ENCODE results near the gene DHDH. TPM values are rescaled to one million over a fixed set of nuclear protein-coding genes. Genes with fewer than 3 reads are reported as not detected.
"Not testable (repeated sequence)": the region's sequence is repeated elsewhere in the genome, so short reads cannot be mapped to it uniquely, and the experiment has no call there.

The DHDH gene
- total RNA-seq (2.2 and 4.8 TPM in 2 replicates), polyA plus RNA-seq (7.0 and 10.2 TPM in 2 replicates)

- Histone ChIP-seq H3K27me3 (peaks cover 2% of the 10 kb centered on the region), H3K36me3 (no peaks in the 10 kb centered on the region), H3K27ac (no peak within 1 kb of the TSS), H3K4me1 (ENCODE audit: low read depth) (peaks cover 9% of the 10 kb centered on the region), H3K9me3 (ENCODE audit: low read depth) (no peaks in the 10 kb centered on the region), H3K4me3 (peak within 1 kb of the TSS; percentile 32)
- no peak for TF ChIP-seq CTCF (IDR thresholded peaks at IDR 0.05; ENCODE audit: low read depth, low read length)
- peak; percentile 60 to 92 for DNase-seq (ENCODE audit: low read depth in 1 of 2, low spot score in 1 of 2)
Measured at GRCh38 chr19:48933382-48933932, at the start of gene DHDH. DHDH (plus strand) TSS chr19:48933699; CDS start chr19:48933722, 23 bp downstream.

- Histone ChIP-seq H3K9me3 (ENCODE audit: low read depth) (no peaks in the 10 kb centered on the region), H3K27ac (no peak overlapping the region)
Measured at GRCh38 chr19:48883726-48884125, 49.8 kb upstream of the DHDH start.

GRCh38 chr19:48887861-48888612, 45.5 kb upstream of the DHDH start:
- no peaks in the 10 kb centered on the region for H3K36me3 ChIP-seq
- no peaks in the 10 kb centered on the region for H3K4me1 ChIP-seq (ENCODE audit: low read depth)
- no peak for TF ChIP-seq CTCF (IDR thresholded peaks at IDR 0.05; ENCODE audit: low read depth, low read length)
- no peaks in the 10 kb centered on the region for H3K9me3 ChIP-seq (ENCODE audit: low read depth)
- no peak overlapping the region for H3K4me3 ChIP-seq
- no peak for DNase-seq (ENCODE audit: low read depth in 1 of 2, low spot score in 1 of 2)
- H3K27me3 ChIP-seq, result no peaks in the 10 kb centered on the region
- H3K27ac ChIP-seq, result no peak overlapping the region

More at GRCh38 chr19:48883726-48884125, 49.8 kb upstream of the DHDH start:
- Histone ChIP-seq H3K27me3 (no peaks in the 10 kb centered on the region), H3K4me3 (no peak overlapping the region), H3K36me3 (no peaks in the 10 kb centered on the region), H3K4me1 (ENCODE audit: low read depth) (peaks cover 1% of the 10 kb centered on the region)
- TF ChIP-seq CTCF (IDR thresholded peaks at IDR 0.05; ENCODE audit: low read depth, low read length), result no peak
- DNase-seq (ENCODE audit: low read depth in 1 of 2, low spot score in 1 of 2), result no peak

- H3K27me3 ChIP-seq; H3K36me3 ChIP-seq; H3K4me1 ChIP-seq (ENCODE audit: low read depth); DNase-seq (ENCODE audit: low read depth in 1 of 2, low spot score in 1 of 2); H3K27ac ChIP-seq; H3K4me3 ChIP-seq; H3K9me3 ChIP-seq (ENCODE audit: low read depth): not testable (repeated sequence)
Measured at GRCh38 chr19:48889496-48889895, 44.0 kb upstream of the DHDH start.

GRCh38 chr19:48890551-48890950, 42.9 kb upstream of the DHDH start:
- no peaks in the 10 kb centered on the region for H3K36me3 ChIP-seq
- H3K27me3 ChIP-seq, result no peaks in the 10 kb centered on the region
- H3K4me1 ChIP-seq (ENCODE audit: low read depth), result no peaks in the 10 kb centered on the region
- no peak overlapping the region for H3K4me3 ChIP-seq
- H3K27ac ChIP-seq, result no peak overlapping the region
- TF ChIP-seq CTCF (IDR thresholded peaks at IDR 0.05; ENCODE audit: low read depth, low read length), result no peak
- no peak for DNase-seq (ENCODE audit: low read depth in 1 of 2, low spot score in 1 of 2)
- no peaks in the 10 kb centered on the region for H3K9me3 ChIP-seq (ENCODE audit: low read depth)

GRCh38 chr19:48895226-48895625, 38.3 kb upstream of the DHDH start:
- Histone ChIP-seq H3K9me3 (ENCODE audit: low read depth) (no peaks in the 10 kb centered on the region), H3K4me3 (no peak overlapping the region), H3K27ac (no peak overlapping the region), H3K36me3 (no peaks in the 10 kb centered on the region), H3K4me1 (ENCODE audit: low read depth) (no peaks in the 10 kb centered on the region), H3K27me3 (no peaks in the 10 kb centered on the region)
- TF ChIP-seq CTCF (IDR thresholded peaks at IDR 0.05; ENCODE audit: low read depth, low read length), result no peak
- no peak for DNase-seq (ENCODE audit: low read depth in 1 of 2, low spot score in 1 of 2)
